Right atrium auricular region (tissue), 2 donors: ENCODE results near the gene NEUROG3. TPM values are rescaled to one million over a fixed set of nuclear protein-coding genes. Genes with fewer than 3 reads are reported as not detected.
"Not testable (repeated sequence)": the region's sequence is repeated elsewhere in the genome, so short reads cannot be mapped to it uniquely, and the experiment has no call there.

Experiments used
- DNase-seq: peaks from one replicate; pipeline ENCODE4 v3.0.0-alpha.2; 2019; ENCODE audit warnings: low spot score
- H3K27ac ChIP-seq, 2 donors: fragments of 200-600 bp; sonication (generic); 1 replicate in 1 of 2; 2 replicates in 1 of 2; pipeline ENCODE4 v1.5.1; 2016 to 2019
- H3K27me3 ChIP-seq, 2 donors: fragments of 200-600 bp; sonication (generic); one replicate each; pipeline versions ENCODE4 v1.5.1 to v1.6.0; 2017 to 2019
- H3K36me3 ChIP-seq: fragments of 200-600 bp; sonication (generic); one replicate; pipeline ENCODE4 v1.5.1; 2016
- H3K4me1 ChIP-seq, 2 donors: fragments of 200-600 bp; sonication (generic); one replicate each; pipeline versions ENCODE4 v1.5.1 to v1.6.0; 2017 to 2019
- H3K4me3 ChIP-seq, 2 donors: fragments of 200-600 bp; sonication (generic); 1 replicate in 1 of 2; 2 replicates in 1 of 2; pipeline ENCODE4 v1.5.1; 2017 to 2019; ENCODE audit warnings: mild to moderate bottlenecking in 1 of 2, moderate library complexity in 1 of 2
- H3K9me3 ChIP-seq, 2 donors: fragments of 200-600 bp; sonication (generic); one replicate each; pipeline ENCODE4 v1.5.1; 2019
- total RNA-seq, 2 donors: library from RNA; depleted of rRNA; stranded (reverse); fragments of >200 nt; gene quantifications; one replicate each; pipeline ENCODE4 v1.1.0, GENCODE V29; 2016
- TF ChIP-seq, protein P1 (sequence below), 2 donors: fragments of 200-600 bp; sonication (generic); IDR thresholded peaks; one replicate each; pipeline ENCODE4 v1.5.1; 2019; ENCODE audit warnings: antibody characterized with exemption in 2 of 2

NEUROG3 gene
- total RNA-seq, 2 donors from 2014 or later, result not detected

DNA sequence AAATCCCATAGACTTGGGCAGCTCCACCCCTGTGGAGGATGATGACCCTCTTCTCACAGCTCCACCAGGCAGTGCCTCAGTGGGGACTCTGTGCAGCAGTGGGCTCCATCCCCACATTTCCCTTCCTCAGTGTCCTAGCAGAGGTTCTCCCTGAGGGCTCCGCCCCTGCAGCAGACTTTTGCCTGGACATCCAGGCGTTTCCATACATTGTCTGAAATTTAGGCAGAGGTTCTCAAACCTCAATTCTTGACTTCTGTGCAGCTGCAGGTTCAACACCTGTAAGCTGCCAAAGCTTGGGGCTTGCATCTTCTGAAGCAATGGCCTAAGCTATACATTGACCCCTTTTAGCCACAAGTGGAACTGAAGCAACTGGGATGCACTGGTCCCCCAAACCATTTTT, 31.8 kb downstream of the NEUROG3 start:
- TF ChIP-seq, protein P1, sequence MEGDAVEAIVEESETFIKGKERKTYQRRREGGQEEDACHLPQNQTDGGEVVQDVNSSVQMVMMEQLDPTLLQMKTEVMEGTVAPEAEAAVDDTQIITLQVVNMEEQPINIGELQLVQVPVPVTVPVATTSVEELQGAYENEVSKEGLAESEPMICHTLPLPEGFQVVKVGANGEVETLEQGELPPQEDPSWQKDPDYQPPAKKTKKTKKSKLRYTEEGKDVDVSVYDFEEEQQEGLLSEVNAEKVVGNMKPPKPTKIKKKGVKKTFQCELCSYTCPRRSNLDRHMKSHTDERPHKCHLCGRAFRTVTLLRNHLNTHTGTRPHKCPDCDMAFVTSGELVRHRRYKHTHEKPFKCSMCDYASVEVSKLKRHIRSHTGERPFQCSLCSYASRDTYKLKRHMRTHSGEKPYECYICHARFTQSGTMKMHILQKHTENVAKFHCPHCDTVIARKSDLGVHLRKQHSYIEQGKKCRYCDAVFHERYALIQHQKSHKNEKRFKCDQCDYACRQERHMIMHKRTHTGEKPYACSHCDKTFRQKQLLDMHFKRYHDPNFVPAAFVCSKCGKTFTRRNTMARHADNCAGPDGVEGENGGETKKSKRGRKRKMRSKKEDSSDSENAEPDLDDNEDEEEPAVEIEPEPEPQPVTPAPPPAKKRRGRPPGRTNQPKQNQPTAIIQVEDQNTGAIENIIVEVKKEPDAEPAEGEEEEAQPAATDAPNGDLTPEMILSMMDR (IDR thresholded peaks at IDR 0.05), result no peak
- Histone ChIP-seq H3K9me3 (no peaks in the 10 kb centered on the region), H3K4me3 (no peak overlapping the region), H3K27ac (no peak overlapping the region), H3K36me3 (no peaks in the 10 kb centered on the region), H3K27me3 (no peaks in the 10 kb centered on the region), H3K4me1 (no peaks in the 10 kb centered on the region)
- no peak for DNase-seq

DNA sequence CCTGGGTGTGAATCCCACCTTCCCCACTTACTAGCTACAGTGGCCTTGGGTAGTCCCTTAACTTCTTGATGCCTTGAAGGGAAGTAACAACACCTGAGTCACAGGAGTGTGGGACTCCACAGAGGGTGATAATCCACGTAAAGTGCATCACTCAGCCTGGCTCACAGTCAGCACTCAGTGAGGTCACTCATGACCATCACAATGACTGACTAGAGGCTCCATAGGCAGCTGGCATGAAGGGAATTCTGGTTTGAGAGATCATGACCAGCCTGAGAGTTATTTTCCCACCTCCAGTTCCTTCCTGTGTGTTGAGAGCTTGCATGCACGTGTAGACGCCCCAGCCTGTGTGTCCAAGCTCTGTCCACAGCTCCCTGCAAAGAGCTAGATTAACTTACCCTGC, 34.8 kb downstream of the NEUROG3 start:
- Histone ChIP-seq H3K9me3 (no peaks in the 10 kb centered on the region), H3K36me3 (no peaks in the 10 kb centered on the region), H3K4me3 (no peak overlapping the region), H3K27ac (no peak overlapping the region), H3K4me1 (no peaks in the 10 kb centered on the region), H3K27me3 (no peaks in the 10 kb centered on the region)
- DNase-seq, result no peak
- TF ChIP-seq, protein P1 (IDR thresholded peaks at IDR 0.05), result no peak

DNA sequence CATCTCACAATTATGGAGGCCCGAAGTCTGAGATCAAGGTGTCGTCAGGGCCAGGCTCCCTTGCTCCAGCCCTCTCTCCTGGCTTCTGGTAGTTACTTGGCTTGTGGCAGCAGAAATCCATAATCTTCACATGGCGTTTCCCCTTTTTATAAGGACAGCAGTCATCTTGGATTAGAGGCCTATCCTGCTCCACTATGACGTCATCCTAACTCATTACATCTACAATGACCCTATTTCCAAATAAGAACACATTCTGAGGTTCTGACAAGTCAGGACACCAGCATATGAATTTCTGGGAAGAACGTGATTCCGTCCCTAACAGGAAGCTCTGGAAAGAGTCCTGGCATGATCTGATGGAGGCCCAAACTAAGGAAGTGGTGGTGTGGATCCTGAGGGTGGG, 35.8 kb downstream of the NEUROG3 start:
- Histone ChIP-seq H3K9me3 (no peaks in the 10 kb centered on the region), H3K4me1 (no peaks in the 10 kb centered on the region), H3K27ac (no peak overlapping the region), H3K27me3 (no peaks in the 10 kb centered on the region), H3K36me3 (no peaks in the 10 kb centered on the region), H3K4me3 (no peak overlapping the region)
- TF ChIP-seq, protein P1 (IDR thresholded peaks at IDR 0.05), result no peak
- DNase-seq, result no peak

DNA sequence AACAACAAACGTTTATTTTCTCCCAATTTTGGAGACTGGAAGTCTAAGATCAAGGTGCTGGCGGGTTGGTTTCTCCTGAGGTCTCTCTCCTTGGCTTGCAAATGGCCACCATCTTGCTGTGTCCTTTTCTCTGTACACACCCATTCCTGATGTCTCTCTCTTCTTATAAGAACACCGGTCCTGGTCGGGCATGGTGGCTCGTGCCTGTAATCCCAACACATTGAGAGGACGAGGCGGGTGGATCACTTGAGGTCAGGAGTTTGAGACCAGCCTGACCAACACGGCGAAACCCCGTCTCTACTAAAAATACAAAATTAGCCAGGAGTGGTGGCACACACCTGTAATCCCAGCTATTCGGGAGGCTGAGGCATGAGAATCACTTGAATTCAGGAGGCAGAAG, 36.7 kb downstream of the NEUROG3 start:
- not testable (repeated sequence) for H3K4me1 ChIP-seq, H3K4me3 ChIP-seq, H3K27me3 ChIP-seq, H3K9me3 ChIP-seq, H3K27ac ChIP-seq, DNase-seq, H3K36me3 ChIP-seq

DNA sequence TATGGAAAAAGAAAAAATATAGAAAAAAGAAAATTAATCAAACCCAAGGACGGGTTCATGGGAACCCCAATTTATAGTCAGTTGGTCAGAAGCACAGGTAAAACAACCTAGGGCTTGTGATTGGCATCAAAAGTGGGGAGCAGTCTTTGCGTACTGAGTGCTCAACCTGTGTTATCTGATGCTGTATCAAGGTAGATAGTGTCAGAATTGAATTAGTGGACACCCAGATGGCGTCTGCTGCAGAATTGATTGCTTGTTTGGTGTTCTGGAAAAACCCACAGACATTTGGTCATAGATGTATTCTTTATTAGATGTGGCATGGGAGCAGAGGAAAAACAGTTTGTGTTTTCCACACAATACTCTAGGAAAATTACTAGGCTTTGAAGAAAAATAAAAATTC, 39.6 kb downstream of the NEUROG3 start:
- H3K4me3 ChIP-seq, result no peak overlapping the region
- TF ChIP-seq, protein P1 (IDR thresholded peaks at IDR 0.05), result no peak
- H3K27ac ChIP-seq, result no peak overlapping the region
- H3K9me3 ChIP-seq, result no peaks in the 10 kb centered on the region
- no peaks in the 10 kb centered on the region for H3K36me3 ChIP-seq
- no peaks in the 10 kb centered on the region for H3K4me1 ChIP-seq
- no peak for DNase-seq
- H3K27me3 ChIP-seq, result no peaks in the 10 kb centered on the region

DNA sequence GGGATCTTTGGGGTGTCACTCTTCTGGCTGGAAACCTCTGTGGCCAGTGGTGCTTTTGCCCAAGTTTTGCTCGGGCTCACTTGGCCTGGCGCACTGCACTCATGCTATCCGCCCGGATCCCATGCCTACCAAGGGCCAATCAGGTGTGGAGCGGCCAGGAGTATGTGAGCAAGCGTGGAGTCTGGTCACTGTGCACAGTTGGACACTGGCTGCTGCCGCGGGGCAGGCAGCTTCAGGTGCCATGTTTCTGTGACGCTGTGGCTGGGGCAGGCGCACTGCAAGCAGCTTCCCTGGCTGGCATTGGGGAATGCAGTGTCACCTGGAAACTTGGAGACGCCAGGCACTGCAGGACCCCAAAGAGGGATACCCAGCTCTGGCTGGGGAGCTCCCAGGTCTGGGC, 45.3 kb downstream of the NEUROG3 start:
- TF ChIP-seq, protein P1 (IDR thresholded peaks at IDR 0.05), result no peak

More for the DNA sequence above, 45.3 kb downstream of the NEUROG3 start:
- DNase-seq, result no peak
- H3K36me3 ChIP-seq, result no peaks in the 10 kb centered on the region
- H3K4me3 ChIP-seq, result no peak overlapping the region
- no peaks in the 10 kb centered on the region for H3K4me1 ChIP-seq
- H3K27ac ChIP-seq, result no peak overlapping the region
- H3K9me3 ChIP-seq, result no peaks in the 10 kb centered on the region
- no peaks in the 10 kb centered on the region for H3K27me3 ChIP-seq

Other genes starting within 250 kb of the NEUROG3 start
- gene TACR2, start 156.5 kb downstream of the NEUROG3 start, total RNA-seq, result under 1 TPM; 0.24 to 0.41 TPM
- gene TSPAN15, start 122.0 kb downstream of the NEUROG3 start, total RNA-seq, result 1 to 10 TPM; 6.6 to 7.7 TPM
- 1 to 10 TPM; 2.1 to 3.5 TPM for gene FAM241B, start 56.8 kb upstream of the NEUROG3 start, total RNA-seq
- gene COL13A1, start 228.5 kb upstream of the NEUROG3 start, total RNA-seq, result 10 to 100 TPM in 1 of 2 donors, 1 to 10 TPM in 1; 5.7 to 11.8 TPM